ENCODE results near the gene EXOC3. TPM values are rescaled to one million over a fixed set of nuclear protein-coding genes. Genes with fewer than 3 reads are reported as not detected.

EXOC3 gene
- total RNA-seq, 1 donor from 2014 or later: 43.3 TPM

- Mint-ChIP-seq H3K36me3 (ENCODE audit: low read depth) (no peaks in the 10 kb centered on the region), H3K4me1 (ENCODE audit: low read depth) (peaks cover 6% of the 10 kb centered on the region), H3K9me3 (ENCODE audit: low read depth) (no peaks in the 10 kb centered on the region), H3K27ac (ENCODE audit: unreplicated experiment) (no peak overlapping the region), H3K27me3 (ENCODE audit: low read depth) (peaks cover 34% of the 10 kb centered on the region), H3K4me3 (ENCODE audit: unreplicated experiment) (no peak overlapping the region)
- TF ChIP-seq, protein P1, sequence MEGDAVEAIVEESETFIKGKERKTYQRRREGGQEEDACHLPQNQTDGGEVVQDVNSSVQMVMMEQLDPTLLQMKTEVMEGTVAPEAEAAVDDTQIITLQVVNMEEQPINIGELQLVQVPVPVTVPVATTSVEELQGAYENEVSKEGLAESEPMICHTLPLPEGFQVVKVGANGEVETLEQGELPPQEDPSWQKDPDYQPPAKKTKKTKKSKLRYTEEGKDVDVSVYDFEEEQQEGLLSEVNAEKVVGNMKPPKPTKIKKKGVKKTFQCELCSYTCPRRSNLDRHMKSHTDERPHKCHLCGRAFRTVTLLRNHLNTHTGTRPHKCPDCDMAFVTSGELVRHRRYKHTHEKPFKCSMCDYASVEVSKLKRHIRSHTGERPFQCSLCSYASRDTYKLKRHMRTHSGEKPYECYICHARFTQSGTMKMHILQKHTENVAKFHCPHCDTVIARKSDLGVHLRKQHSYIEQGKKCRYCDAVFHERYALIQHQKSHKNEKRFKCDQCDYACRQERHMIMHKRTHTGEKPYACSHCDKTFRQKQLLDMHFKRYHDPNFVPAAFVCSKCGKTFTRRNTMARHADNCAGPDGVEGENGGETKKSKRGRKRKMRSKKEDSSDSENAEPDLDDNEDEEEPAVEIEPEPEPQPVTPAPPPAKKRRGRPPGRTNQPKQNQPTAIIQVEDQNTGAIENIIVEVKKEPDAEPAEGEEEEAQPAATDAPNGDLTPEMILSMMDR (IDR thresholded peaks at IDR 0.05): no peak
- no peak for DNase-seq (ENCODE audit: low spot score)
Observed at GRCh38 chr5:500491-500890, 57.5 kb downstream of the EXOC3 start.

GRCh38 chr5:501105-501830 lies 58.3 kb downstream of the EXOC3 start:
- no peak for DNase-seq (ENCODE audit: low spot score)
- no peaks in the 10 kb centered on the region for H3K36me3 Mint-ChIP-seq (ENCODE audit: low read depth)
- TF ChIP-seq, protein P1 (IDR thresholded peaks at IDR 0.05): no peak
- no peak overlapping the region for H3K4me3 Mint-ChIP-seq (ENCODE audit: unreplicated experiment)
- no peaks in the 10 kb centered on the region for H3K9me3 Mint-ChIP-seq (ENCODE audit: low read depth)
- peaks cover 29% of the 10 kb centered on the region for H3K27me3 Mint-ChIP-seq (ENCODE audit: low read depth)
- H3K4me1 Mint-ChIP-seq (ENCODE audit: low read depth): peaks cover 6% of the 10 kb centered on the region
- no peak overlapping the region for H3K27ac Mint-ChIP-seq (ENCODE audit: unreplicated experiment)

GRCh38 chr5:501831-502184 lies 58.8 kb downstream of the EXOC3 start:
- H3K36me3 Mint-ChIP-seq (ENCODE audit: low read depth): no peaks in the 10 kb centered on the region
- no peak for DNase-seq (ENCODE audit: low spot score)

GRCh38 chr5:502325-503079 lies 59.5 kb downstream of the EXOC3 start:
- Mint-ChIP-seq H3K36me3 (ENCODE audit: low read depth) (no peaks in the 10 kb centered on the region), H3K9me3 (ENCODE audit: low read depth) (no peaks in the 10 kb centered on the region), H3K27me3 (ENCODE audit: low read depth) (peaks cover 21% of the 10 kb centered on the region), H3K27ac (ENCODE audit: unreplicated experiment) (peak overlapping the region; percentile 32), H3K4me1 (ENCODE audit: low read depth) (peaks cover 6% of the 10 kb centered on the region), H3K4me3 (ENCODE audit: unreplicated experiment) (no peak overlapping the region)
- TF ChIP-seq, protein P1 (IDR thresholded peaks at IDR 0.05): no peak
- DNase-seq (ENCODE audit: low spot score): no peak

More at GRCh38 chr5:501831-502184, 58.8 kb downstream of the EXOC3 start:
- no peak overlapping the region for H3K27ac Mint-ChIP-seq (ENCODE audit: unreplicated experiment)
- peak overlapping the region; percentile 19 for H3K4me3 Mint-ChIP-seq (ENCODE audit: unreplicated experiment)
- H3K27me3 Mint-ChIP-seq (ENCODE audit: low read depth): peaks cover 26% of the 10 kb centered on the region
- H3K9me3 Mint-ChIP-seq (ENCODE audit: low read depth): no peaks in the 10 kb centered on the region
- H3K4me1 Mint-ChIP-seq (ENCODE audit: low read depth): peaks cover 6% of the 10 kb centered on the region
- TF ChIP-seq, protein P1 (IDR thresholded peaks at IDR 0.05): no peak

DNA sequence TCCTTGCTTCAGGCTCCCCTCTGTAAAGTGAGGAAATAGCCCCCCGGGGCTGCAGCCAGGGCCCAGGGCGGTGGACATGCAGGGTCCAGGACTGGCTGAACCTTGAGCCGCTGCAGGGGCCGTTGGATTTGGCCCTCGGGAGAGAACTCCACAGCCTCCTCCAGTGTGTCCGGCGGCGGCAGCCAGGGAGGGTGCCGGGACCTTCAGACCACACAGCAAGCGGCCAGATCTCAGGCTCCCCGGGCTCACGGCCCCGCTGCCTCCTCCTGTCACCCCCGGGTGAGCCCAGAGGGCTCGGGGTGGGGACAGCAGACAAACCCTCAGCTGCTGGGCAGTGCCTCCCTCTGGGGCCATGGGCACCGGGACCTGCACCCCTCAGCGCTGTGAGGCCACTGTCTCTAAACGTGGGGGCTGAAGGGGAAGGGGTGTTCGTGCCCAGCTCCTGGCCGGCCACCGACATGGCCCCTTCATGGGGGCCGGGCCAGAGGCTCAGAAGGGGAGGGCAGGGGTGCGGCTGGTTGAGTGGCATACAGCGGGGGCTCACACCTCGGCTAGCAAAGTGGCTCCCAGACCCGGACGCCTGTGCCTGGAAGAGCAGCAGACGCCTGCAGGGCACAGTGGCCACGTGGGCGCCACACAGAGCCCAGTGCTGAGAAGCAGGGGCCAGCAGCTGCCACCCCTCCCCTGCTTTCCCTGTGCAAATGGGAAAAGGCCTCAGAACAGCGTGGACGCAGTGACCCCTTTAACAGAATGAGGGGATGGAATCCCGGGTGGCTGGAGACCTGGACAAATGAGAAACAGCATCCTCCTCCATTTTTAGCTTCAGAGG lies 61.6 kb downstream of the EXOC3 start:
- no peak overlapping the region for H3K4me3 Mint-ChIP-seq (ENCODE audit: unreplicated experiment)
- H3K27ac Mint-ChIP-seq (ENCODE audit: unreplicated experiment): no peak overlapping the region
- H3K27me3 Mint-ChIP-seq (ENCODE audit: low read depth): peaks cover 14% of the 10 kb centered on the region
- DNase-seq (ENCODE audit: low spot score): no peak
- H3K36me3 Mint-ChIP-seq (ENCODE audit: low read depth): no peaks in the 10 kb centered on the region
- TF ChIP-seq, protein P1 (IDR thresholded peaks at IDR 0.05): no peak
- no peaks in the 10 kb centered on the region for H3K9me3 Mint-ChIP-seq (ENCODE audit: low read depth)
- H3K4me1 Mint-ChIP-seq (ENCODE audit: low read depth): peaks cover 6% of the 10 kb centered on the region
